Epithelial cell of proximal tubule (primary cell): ENCODE measurements around the gene FAM222B. TPM values are rescaled to one million over a fixed set of nuclear protein-coding genes. Genes with fewer than 3 reads are reported as not detected.

Experiments used
- DNase-seq: peaks from one replicate; pipeline ENCODE4 v3.0.0-alpha.2; 2011; ENCODE audit warnings: low read depth
- H3K4me3 ChIP-seq: 2 replicates; pipeline ENCODE4 v1.5.1; 2011; ENCODE audit warnings: low read depth, mild to moderate bottlenecking, low read length
- CTCF ChIP-seq: conservative IDR thresholded peaks from 2 replicates; pipeline ENCODE4 v1.5.1; 2012; ENCODE audit warnings: low read depth, mild to moderate bottlenecking, low read length
- total RNA-seq: library from RNA; depleted of rRNA; stranded (reverse); fragments of >200 nt; gene quantifications from 2 replicates; pipeline ENCODE4 v1.2.3, GENCODE V29; 2015

The FAM222B gene
- total RNA-seq, 1 donor from 2014 or later, result 11.9 TPM

GRCh38 chr17:28873839-28874238 is 31.2 kb upstream of the FAM222B start:
- no peak for TF ChIP-seq CTCF
- no peak for DNase-seq
- H3K4me3 ChIP-seq, result no peak overlapping the region

GRCh38 chr17:28871056-28871579 is 28.5 kb upstream of the FAM222B start:
- no peak overlapping the region for H3K4me3 ChIP-seq
- DNase-seq, result no peak
- no peak for TF ChIP-seq CTCF

GRCh38 chr17:28867276-28867675 is 24.7 kb upstream of the FAM222B start:
- no peak for TF ChIP-seq CTCF
- H3K4me3 ChIP-seq, result no peak overlapping the region
- DNase-seq, result no peak

- no peak overlapping the region for H3K4me3 ChIP-seq
- no peak for DNase-seq
- no peak for TF ChIP-seq CTCF
Measured at GRCh38 chr17:28865946-28866752, 23.6 kb upstream of the FAM222B start.

GRCh38 chr17:28864991-28865849 is 22.6 kb upstream of the FAM222B start:
- H3K4me3 ChIP-seq, result no peak overlapping the region
- TF ChIP-seq CTCF, result no peak
- DNase-seq, result no peak

GRCh38 chr17:28863953-28864352 is 21.4 kb upstream of the FAM222B start:
- no peak overlapping the region for H3K4me3 ChIP-seq
- TF ChIP-seq CTCF, result no peak
- no peak for DNase-seq
